ENCODE data around the gene YTHDC2. TPM values are rescaled to one million over a fixed set of nuclear protein-coding genes. Genes with fewer than 3 reads are reported as not detected.

Gene YTHDC2
- total RNA-seq, 3 donors from 2014 or later (not counting 1 experiment from before 2014, with no cell fraction given) = 37.7 to 38.8 (median 38.0) TPM

DNA sequence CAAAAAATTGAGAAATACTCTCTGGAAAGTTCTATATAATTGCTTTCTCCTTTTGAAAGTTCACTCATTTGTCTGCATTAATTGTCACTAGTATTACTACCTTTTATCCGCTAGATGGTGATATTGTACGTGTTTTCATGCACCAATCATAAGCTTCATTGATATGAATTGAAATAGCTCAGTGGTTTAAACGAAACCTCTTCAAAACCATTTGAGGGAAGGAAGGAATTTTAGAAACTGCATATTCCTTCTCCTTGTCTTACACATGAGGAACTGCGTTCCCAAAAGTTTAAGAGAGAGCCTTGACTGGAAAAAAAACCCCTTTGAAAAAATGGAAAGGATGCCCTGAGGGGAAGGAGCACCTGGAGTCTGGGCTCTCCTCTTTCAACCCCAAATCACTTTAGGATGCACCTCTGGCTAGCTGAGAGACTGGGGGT, 98.6 kb downstream of the YTHDC2 start:
- Mint-ChIP-seq H3K4me1 (no peaks in the 10 kb centered on the region), H3K27ac (no peak overlapping the region), H3K36me3 (no peaks in the 10 kb centered on the region), H3K9me3 (no peaks in the 10 kb centered on the region), H3K4me3 (no peak overlapping the region), H3K27me3 (ENCODE audit: low read depth in 2 of 2) (peaks cover 7 to 17% of the 10 kb centered on the region in 2 donors)
- no peak overlapping the region for H3K27ac ChIP-seq (ENCODE audit: low read length)
- WGBS (ENCODE audit: insufficient coverage) = 16% methylated on average over 2 of the region's 4 CpGs
- H3K4me1 ChIP-seq (ENCODE audit: control insufficient read depth, insufficient read depth, low read length) = no peaks in the 10 kb centered on the region
- TF ChIP-seq, protein P1, sequence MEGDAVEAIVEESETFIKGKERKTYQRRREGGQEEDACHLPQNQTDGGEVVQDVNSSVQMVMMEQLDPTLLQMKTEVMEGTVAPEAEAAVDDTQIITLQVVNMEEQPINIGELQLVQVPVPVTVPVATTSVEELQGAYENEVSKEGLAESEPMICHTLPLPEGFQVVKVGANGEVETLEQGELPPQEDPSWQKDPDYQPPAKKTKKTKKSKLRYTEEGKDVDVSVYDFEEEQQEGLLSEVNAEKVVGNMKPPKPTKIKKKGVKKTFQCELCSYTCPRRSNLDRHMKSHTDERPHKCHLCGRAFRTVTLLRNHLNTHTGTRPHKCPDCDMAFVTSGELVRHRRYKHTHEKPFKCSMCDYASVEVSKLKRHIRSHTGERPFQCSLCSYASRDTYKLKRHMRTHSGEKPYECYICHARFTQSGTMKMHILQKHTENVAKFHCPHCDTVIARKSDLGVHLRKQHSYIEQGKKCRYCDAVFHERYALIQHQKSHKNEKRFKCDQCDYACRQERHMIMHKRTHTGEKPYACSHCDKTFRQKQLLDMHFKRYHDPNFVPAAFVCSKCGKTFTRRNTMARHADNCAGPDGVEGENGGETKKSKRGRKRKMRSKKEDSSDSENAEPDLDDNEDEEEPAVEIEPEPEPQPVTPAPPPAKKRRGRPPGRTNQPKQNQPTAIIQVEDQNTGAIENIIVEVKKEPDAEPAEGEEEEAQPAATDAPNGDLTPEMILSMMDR (IDR thresholded peaks at IDR 0.05) = peak; percentile 79
- no peaks in the 10 kb centered on the region for H3K9me3 ChIP-seq (ENCODE audit: control insufficient read depth, insufficient read depth, low read length)
- intact Hi-C loops (cut with micrococcal nuclease) = loop anchor here (2.0 to 5.0 kb wide), 2 partner anchors 1635 to 1975 kb away; no protein-coding TSS in a partner anchor
- H3K4me3 ChIP-seq (ENCODE audit: low read length) = no peak overlapping the region
- peak; percentile 69 to 80 (median 69) for ATAC-seq
- H3K27me3 ChIP-seq (ENCODE audit: control insufficient read depth, insufficient read depth, low read length) = no peaks in the 10 kb centered on the region
- peak in 1 of 2 donors; percentile 61 for DNase-seq
- no peaks in the 10 kb centered on the region for H3K36me3 ChIP-seq (ENCODE audit: control insufficient read depth, insufficient read depth, low read length)

DNA sequence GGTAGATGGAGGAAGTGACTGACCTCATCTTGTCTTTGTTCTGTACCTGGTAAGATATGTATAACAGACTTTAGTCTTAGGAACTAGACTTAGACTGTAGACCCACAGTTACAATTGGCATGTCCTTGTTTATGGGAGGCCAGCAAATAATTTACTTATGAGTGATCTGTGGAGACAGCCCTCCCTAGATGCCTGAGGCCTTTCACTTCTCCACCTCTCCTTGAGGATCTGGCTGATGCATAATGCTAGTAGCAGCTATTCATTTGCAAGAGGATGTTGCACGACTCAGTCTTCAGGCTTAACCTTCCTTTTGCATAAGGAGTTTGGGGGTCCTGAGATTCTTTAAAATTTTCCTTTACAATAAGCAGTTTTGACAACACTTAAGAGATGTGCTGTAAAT, 100.7 kb downstream of the YTHDC2 start:
- H3K4me1 ChIP-seq (ENCODE audit: control insufficient read depth, insufficient read depth, low read length) = no peaks in the 10 kb centered on the region
- WGBS (ENCODE audit: insufficient coverage) = 29% methylated on average over 1 of the region's 1 CpG
- H3K4me1 Mint-ChIP-seq = no peaks in the 10 kb centered on the region
- intact Hi-C loops (cut with micrococcal nuclease) = loop anchor here (5.0 kb wide), 1 partner anchor 1973 kb away; no protein-coding TSS in a partner anchor
- ATAC-seq (no peak), DNase-seq (no peak)
- H3K36me3 Mint-ChIP-seq = no peaks in the 10 kb centered on the region
- H3K4me3 ChIP-seq (ENCODE audit: low read length) = no peak overlapping the region
- no peaks in the 10 kb centered on the region for H3K9me3 ChIP-seq (ENCODE audit: control insufficient read depth, insufficient read depth, low read length)
- no peak overlapping the region for H3K27ac Mint-ChIP-seq
- TF ChIP-seq, protein P1 (IDR thresholded peaks at IDR 0.05) = no peak
- no peaks in the 10 kb centered on the region for H3K9me3 Mint-ChIP-seq
- peaks cover 7 to 17% of the 10 kb centered on the region in 2 donors for H3K27me3 Mint-ChIP-seq (ENCODE audit: low read depth in 2 of 2)
- no peaks in the 10 kb centered on the region for H3K36me3 ChIP-seq (ENCODE audit: control insufficient read depth, insufficient read depth, low read length)
- no peak overlapping the region for H3K27ac ChIP-seq (ENCODE audit: low read length)
- no peaks in the 10 kb centered on the region for H3K27me3 ChIP-seq (ENCODE audit: control insufficient read depth, insufficient read depth, low read length)
- H3K4me3 Mint-ChIP-seq = no peak overlapping the region

DNA sequence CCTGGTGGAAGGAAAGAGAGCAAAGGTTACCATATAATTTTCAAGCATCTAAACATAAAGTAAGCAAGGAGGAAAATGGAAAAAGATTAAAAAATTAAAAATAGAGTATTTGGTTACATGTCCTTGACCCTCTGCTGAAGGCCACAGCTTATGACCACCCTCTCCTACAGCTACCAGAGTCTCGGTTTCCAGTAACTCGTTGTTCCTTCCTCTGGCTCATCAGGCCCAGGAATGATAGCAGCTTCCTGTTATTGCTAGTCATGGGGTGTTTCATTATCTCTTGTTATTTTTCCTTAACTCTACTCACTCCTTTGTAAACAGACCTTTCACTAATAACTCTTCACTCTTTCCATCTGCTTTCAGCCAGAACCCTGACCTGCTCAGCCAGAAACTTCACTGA, 102.2 kb downstream of the YTHDC2 start:
- H3K27me3 ChIP-seq (ENCODE audit: control insufficient read depth, insufficient read depth, low read length) = no peaks in the 10 kb centered on the region
- no peak for ATAC-seq
- TF ChIP-seq, protein P1 (IDR thresholded peaks at IDR 0.05) = no peak
- no peak overlapping the region for H3K27ac Mint-ChIP-seq
- H3K9me3 ChIP-seq (ENCODE audit: control insufficient read depth, insufficient read depth, low read length) = no peaks in the 10 kb centered on the region
- H3K27ac ChIP-seq (ENCODE audit: low read length) = no peak overlapping the region
- H3K4me3 ChIP-seq (ENCODE audit: low read length) = no peak overlapping the region
- intact Hi-C loops (cut with micrococcal nuclease) = no loop called here
- H3K27me3 Mint-ChIP-seq (ENCODE audit: low read depth in 2 of 2) = peaks cover 7 to 12% of the 10 kb centered on the region in 2 donors
- H3K36me3 Mint-ChIP-seq = no peaks in the 10 kb centered on the region
- H3K4me1 Mint-ChIP-seq = no peaks in the 10 kb centered on the region
- no peaks in the 10 kb centered on the region for H3K4me1 ChIP-seq (ENCODE audit: control insufficient read depth, insufficient read depth, low read length)
- H3K9me3 Mint-ChIP-seq = no peaks in the 10 kb centered on the region
- H3K4me3 Mint-ChIP-seq = no peak overlapping the region
- no CpG with 5 or more reads among the region's 2 CpGs for WGBS (ENCODE audit: insufficient coverage)
- no peak for DNase-seq
- no peaks in the 10 kb centered on the region for H3K36me3 ChIP-seq (ENCODE audit: control insufficient read depth, insufficient read depth, low read length)

DNA sequence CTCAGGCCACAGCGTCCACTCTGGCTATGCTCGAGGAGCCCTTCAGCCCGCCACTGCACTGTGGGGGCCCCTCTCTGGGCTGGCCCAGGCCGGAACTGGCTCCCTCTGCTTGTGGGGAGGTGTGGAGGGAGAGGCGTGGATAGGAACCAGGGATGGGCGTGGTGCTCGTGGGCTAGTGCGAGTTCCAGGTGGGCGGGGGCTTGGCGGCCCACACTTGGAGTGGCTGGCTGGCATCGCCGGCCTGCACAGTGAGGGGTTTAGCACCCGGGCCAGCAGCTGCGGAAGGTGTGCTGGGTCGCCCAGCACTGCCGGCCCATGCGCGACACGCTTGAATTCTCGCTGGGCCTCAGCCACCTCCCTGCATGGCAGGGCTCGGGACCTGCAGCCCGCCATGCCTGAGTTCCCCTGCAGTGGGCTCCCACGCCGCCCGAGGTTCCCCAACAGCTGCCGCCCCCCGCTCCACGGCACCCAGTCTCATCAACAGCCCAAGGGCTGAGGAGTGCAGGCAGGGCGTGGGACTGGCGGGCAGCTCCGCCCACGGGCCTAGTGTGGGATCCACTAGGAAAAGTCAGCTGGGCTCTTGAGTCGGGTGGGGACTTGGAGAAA, 103.8 kb downstream of the YTHDC2 start:
- DNase-seq = no peak
- TF ChIP-seq, protein P1 (IDR thresholded peaks at IDR 0.05) = no peak
- Mint-ChIP-seq H3K9me3 (no peaks in the 10 kb centered on the region), H3K4me1 (no peaks in the 10 kb centered on the region), H3K27me3 (ENCODE audit: low read depth in 2 of 2) (peaks cover 7 to 12% of the 10 kb centered on the region in 2 donors), H3K4me3 (no peak overlapping the region), H3K36me3 (no peaks in the 10 kb centered on the region), H3K27ac (no peak overlapping the region)
- Histone ChIP-seq H3K4me1 (ENCODE audit: control insufficient read depth, insufficient read depth, low read length) (no peaks in the 10 kb centered on the region), H3K27me3 (ENCODE audit: control insufficient read depth, insufficient read depth, low read length) (no peaks in the 10 kb centered on the region), H3K9me3 (ENCODE audit: control insufficient read depth, insufficient read depth, low read length) (no peaks in the 10 kb centered on the region), H3K27ac (ENCODE audit: low read length) (no peak overlapping the region), H3K4me3 (ENCODE audit: low read length) (no peak overlapping the region), H3K36me3 (ENCODE audit: control insufficient read depth, insufficient read depth, low read length) (no peaks in the 10 kb centered on the region)
- ATAC-seq = no peak
- intact Hi-C loops (cut with micrococcal nuclease) = no loop called here
- 95% methylated on average over 33 of the region's 33 CpGs for WGBS (ENCODE audit: insufficient coverage)

All from natural killer cell (primary cell).